Breast epithelium (tissue), 3 donors: ENCODE data around the gene TTLL12.

Source experiments
- POLR2A ChIP-seq: fragments of 450-650 bp; IDR thresholded peaks from one replicate; pipeline ENCODE4 v1.6.1; 2016; ENCODE audit warnings: antibody characterized with exemption, mild to moderate bottlenecking, moderate library complexity
- POLR2AphosphoS5 ChIP-seq, 3 donors: sonication (generic); formaldehyde crosslinking; IDR thresholded peaks; one replicate each; pipeline ENCODE4 v1.6.1; 2017; ENCODE audit warnings: antibody characterized with exemption in 3 of 3
- TF ChIP-seq, protein P1 (sequence below), 3 donors: fragments of 450-650 bp; IDR thresholded peaks; one replicate each; pipeline ENCODE4 v1.5.1; 2016 to 2017; ENCODE audit warnings: antibody characterized with exemption in 3 of 3, mild to moderate bottlenecking in 3 of 3, moderate library complexity in 3 of 3

DNA sequence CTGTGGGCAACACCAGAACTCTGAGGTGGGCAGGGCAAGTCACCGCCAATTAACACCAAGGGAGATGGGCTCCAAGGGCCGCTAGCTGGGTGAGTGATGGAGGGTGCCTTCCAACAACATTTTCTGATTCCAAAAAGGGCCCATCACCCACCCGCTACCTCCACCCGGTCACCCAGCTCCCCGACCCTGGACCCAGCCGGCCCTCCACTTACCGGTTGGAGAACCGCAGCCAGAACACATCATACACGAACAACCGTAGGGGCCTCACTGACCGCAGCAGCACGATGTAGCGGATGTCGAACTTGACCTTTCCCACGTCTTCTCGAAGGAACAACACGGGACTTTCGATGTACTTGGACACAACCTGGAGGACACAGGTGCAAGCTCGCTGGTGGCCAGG, 14.7 kb downstream of the TTLL12 start:
- TF ChIP-seq, protein P1, sequence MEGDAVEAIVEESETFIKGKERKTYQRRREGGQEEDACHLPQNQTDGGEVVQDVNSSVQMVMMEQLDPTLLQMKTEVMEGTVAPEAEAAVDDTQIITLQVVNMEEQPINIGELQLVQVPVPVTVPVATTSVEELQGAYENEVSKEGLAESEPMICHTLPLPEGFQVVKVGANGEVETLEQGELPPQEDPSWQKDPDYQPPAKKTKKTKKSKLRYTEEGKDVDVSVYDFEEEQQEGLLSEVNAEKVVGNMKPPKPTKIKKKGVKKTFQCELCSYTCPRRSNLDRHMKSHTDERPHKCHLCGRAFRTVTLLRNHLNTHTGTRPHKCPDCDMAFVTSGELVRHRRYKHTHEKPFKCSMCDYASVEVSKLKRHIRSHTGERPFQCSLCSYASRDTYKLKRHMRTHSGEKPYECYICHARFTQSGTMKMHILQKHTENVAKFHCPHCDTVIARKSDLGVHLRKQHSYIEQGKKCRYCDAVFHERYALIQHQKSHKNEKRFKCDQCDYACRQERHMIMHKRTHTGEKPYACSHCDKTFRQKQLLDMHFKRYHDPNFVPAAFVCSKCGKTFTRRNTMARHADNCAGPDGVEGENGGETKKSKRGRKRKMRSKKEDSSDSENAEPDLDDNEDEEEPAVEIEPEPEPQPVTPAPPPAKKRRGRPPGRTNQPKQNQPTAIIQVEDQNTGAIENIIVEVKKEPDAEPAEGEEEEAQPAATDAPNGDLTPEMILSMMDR (IDR thresholded peaks at IDR 0.05), result no peak
- TF ChIP-seq POLR2AphosphoS5 (IDR thresholded peaks at IDR 0.05) (no peak), POLR2A (no peak)
